ENCODE data around the gene KATNB1.

Gene KATNB1

DNA sequence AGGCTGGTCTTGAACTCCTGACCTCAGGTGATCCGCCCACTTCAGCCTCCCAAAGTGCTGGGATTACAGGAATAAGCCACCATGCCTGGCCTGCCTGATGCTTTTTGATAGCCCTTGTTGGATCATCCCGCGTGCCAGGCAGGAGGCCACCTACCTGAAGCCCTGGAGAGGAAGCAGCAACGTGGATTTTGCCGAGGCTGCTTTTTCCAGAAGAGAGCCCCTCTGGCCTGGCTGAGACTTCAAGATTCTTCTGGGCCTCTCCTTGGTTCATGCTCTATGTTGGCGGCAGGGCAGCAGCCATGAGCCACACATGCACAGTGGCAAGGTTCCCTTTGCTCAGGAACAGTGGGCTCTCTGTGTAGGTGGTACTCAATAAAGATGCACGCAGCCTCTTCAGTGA is 11.5 kb downstream of the KATNB1 start:
- no peak for DNase-seq

DNA sequence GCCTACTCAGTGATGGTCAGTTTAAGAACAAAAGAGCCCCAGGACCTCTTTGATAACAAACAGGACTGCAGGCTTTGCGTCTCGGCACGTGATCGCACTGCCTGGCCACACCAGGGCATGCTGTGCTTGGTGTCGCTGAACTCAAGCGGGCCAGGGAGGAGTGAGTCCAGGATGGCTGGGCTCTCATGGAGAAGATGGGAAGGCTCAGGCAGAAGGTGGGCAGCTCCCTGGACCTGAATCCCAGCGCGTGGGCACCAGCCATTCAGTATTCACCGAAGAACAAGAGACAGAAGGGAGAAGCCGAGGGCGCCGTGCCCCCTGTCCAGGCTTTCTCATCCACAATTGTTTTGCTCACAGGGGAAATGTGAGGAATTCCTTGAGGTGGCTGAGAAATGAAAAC is 11.9 kb downstream of the KATNB1 start:
- no peak for DNase-seq

DNA sequence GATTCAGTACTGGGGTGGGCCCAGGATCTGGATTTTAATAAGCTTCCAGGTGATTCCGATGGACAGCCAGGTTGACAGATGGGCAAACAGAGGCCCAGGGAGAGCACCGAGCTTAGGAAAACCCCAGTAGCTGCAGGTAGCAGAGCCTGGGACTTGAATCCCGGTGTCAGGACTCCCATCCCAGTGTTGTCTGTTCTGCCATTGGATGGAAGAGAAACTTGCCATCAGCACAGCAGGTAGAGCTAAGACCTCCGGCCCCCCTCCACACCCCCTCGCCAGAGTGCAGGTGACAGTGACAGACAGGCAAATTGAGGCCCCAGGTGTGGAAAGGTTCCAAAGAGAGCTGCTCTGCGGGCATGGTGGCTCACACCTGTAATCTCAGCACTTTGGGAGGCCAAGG is 12.4 kb downstream of the KATNB1 start:
- DNase-seq: no peak

DNA sequence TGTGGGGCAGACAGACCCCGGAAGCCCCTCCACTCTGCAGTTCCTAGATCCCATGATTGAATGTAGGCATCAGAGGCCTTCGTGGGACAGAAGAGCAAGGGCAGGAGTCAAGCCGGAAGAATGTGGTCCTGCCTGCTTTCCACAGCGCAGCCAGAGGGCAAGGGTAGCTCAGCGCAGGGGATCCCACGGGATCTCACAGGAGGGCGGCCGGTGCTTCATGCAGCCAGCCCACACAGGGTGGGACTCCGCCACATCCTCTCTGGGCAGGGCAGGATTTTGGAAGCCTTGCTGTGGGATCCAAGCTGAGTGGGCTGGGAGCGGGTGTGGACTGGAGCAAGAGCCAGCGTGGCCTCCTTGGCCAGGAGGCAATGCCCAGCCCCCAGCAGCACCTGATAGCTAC is 13.0 kb downstream of the KATNB1 start:
- DNase-seq: no peak

DNA sequence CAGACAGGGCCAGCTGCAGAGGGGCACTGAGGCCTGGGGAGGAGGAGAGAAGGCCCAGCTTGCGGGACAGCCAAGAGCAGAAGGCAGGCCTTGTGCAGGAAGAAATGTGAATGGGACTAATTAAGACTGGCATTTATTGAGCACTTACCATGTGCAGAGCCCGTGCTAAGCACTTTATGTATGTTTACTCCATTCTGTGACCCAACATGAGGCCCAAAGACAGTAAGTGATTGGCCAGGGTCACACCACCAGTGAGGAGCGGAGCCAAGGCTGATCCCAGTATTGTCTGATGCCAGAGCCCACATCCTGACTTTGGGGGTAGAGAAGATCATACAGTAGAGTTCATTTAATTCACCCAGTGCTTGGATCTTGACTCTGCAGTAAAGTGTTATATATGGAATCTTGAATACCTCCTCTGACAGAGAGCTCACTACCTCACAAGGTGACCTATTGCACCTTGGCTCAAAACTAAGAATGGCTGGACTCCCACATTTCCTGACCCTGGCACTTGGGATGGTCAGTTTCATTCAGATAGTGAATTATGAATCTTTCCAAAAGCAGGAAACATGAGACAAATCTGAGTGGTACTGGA is 13.6 kb downstream of the KATNB1 start:
- no peak for DNase-seq

DNA sequence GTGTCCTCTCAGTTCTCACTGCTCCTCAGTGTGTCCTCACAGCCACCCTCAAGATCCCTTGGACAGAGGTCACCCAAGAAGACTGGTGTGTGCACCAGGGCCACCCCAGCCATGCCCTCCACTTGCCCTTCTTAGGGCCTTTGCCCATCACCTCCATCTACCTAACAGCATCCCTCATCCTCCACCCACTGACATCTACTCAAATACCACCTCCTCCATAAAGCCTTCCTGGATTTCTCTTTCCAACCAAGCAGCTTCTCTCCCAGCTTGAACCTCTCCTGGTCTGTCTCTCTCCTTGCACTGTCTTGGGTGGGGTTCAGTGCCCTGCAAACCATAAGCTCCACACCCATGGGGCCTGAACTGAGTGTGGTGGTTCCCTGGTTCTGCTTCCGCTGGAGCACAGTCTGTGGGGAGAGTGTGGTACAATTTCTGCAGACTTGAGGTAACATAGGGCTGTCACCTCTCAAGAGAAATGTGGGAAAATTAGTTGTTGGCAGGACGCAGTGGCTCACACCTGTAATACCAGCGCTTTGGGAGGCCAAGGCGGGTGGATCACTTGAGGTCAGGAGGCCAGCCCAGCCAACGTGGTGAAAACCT is 14.4 kb downstream of the KATNB1 start:
- DNase-seq: no peak

DNA sequence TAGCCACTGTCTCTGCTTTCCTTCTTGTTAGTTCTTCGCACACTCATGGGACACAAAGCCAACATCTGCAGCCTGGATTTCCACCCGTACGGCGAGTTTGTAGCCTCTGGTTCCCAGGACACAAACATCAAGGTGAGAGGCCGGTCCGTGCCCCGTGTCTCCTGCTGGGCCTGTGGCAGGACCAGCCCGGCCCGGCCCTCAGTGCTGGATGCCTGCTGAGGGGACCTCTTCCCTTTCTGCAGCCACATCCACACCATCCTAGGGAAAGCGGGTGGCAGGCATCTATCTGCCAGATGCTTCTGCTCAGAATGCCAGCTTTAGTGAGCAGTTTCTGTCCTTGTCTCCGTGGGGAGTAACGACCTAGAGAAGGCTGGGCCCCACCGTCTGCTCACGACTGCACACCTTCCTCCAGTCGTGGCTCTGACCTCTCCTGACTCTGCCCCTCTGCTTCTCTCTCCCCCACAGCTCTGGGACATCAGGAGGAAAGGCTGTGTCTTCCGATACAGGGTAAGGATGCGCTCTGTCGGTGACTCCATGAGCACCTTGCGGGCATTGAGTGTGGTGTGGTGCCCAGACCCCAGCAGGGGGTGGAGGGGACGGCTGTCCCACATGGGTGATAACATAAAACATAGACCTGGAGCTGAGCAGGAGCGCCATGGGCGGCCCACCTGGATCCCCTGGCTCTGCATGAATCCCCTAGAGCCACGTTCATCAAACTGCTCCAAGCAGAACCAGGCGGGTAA is 15.4 kb downstream of the KATNB1 start:
- DNase-seq: no peak

DNA sequence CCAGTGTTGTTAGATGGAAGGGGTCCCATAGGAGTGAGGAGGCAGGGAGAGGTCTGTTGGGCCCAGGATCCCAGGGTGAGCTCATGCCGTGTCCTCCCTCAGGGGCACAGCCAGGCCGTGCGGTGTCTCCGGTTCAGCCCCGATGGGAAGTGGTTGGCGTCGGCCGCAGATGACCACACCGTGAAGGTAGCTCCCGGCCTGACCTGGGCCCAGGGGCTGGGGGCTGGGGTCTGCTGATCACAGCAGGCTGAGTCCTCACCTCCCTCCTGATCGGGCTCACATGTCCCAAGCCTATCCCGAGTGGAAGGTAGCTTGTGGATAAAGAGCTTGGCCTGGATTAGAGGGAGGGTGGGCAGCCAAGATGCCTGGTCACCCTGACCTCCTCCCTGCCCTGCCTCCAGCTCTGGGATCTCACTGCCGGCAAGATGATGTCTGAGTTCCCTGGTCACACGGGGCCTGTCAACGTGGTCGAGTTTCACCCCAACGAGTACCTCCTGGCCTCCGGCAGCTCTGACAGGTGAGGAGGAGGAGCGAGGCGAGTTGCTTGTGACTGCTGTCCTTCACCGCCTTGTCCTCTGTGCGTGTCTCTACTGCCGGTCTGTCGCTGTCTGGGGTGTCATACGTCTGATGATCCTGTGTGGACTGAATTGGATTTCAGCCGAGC is 16.1 kb downstream of the KATNB1 start:
- no peak for DNase-seq

DNA sequence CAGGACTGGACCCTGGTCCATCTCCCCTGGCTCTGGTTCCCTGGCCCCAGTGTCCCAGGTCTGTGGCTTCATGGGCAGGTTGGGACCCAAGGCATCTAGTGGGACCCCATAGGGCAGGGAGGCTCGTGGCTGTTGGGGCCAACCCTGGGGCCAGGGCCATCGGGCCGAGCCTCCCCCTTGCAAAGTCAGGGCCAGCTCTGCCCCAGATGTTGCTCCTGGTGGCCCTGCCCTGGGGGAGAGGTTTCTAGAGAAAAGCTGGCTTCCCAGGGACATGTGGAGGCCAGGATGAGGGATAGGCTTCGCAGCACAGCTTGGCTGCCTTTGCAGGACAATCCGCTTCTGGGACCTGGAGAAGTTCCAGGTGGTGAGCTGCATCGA is 16.6 kb downstream of the KATNB1 start:
- no peak for DNase-seq

DNA sequence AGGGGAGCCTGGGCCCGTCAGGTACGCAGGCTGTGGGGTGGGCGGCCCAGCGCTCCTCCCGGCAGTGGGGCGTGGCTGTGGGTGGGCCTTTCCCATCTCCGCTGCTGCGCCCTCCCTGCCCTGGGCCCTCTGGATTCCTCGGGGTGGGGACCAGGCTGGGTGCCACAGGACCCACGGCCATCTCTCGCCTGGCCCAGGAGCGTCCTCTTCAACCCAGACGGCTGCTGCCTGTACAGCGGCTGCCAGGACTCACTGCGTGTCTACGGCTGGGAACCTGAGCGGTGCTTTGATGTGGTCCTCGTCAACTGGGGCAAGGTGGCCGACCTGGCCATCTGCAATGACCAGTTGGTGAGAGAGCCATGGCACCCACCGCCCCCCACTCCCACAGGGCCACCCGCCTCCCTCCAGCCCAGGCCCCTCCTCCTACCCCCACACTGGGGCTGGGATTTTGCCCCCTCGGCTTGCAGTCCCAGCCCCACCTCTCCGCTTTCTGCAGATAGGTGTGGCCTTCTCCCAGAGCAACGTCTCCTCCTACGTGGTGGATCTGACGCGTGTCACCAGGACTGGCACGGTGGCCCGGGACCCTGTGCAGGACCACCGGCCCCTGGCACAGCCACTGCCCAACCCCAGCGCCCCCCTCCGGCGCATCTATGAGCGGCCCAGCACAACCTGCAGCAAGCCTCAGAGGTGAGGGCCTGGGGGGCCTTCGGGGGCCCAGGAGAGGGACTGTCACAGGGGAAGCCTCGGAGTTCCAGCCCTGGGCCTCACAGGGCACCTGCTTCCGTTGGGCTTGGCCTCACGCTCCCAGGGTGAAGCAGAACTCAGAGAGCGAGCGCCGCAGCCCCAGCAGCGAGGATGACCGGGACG is 17.2 kb downstream of the KATNB1 start:
- DNase-seq: no peak

DNA sequence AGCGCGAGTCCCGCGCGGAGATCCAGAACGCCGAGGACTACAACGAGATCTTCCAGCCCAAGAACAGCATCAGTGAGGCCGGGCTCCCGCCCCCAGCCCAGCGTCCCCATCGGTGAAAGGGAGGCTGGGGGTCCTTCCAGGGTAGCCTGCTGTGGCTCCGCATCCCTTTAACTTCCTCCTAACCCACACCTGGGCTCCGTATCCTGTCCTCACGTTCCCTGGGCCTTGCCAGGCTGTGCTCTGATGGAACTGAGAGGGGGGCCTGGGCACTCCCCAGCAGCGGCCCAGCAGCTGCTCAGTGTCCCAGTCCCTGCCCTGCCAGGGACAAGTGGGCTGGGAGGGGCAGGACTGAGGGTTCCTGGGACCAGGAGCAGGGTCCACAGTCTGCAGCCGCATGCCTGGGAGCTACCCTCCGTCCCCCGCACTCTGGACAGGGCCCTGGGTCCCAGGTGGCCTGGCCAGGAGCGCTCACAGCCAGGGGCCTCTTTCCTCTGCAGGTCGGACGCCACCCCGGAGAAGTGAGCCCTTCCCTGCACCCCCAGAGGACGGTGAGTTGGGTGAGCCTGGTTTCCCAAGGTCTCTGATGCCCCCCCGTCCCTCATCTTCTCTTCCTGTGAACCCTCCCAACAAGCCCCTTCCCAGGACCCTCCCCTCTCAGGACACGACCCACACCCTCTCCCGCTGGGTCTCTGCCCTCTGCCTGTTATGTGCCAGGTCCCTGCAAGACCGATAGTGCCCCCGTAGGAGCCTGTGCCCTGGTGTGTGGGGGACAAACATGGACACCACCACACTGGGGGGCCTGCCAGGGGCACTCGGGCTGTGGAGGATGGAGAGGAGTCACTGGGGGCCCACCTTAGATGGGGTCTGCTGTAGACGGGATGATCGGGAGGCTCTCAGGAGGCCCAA is 18.1 kb downstream of the KATNB1 start:
- no peak for DNase-seq

DNA sequence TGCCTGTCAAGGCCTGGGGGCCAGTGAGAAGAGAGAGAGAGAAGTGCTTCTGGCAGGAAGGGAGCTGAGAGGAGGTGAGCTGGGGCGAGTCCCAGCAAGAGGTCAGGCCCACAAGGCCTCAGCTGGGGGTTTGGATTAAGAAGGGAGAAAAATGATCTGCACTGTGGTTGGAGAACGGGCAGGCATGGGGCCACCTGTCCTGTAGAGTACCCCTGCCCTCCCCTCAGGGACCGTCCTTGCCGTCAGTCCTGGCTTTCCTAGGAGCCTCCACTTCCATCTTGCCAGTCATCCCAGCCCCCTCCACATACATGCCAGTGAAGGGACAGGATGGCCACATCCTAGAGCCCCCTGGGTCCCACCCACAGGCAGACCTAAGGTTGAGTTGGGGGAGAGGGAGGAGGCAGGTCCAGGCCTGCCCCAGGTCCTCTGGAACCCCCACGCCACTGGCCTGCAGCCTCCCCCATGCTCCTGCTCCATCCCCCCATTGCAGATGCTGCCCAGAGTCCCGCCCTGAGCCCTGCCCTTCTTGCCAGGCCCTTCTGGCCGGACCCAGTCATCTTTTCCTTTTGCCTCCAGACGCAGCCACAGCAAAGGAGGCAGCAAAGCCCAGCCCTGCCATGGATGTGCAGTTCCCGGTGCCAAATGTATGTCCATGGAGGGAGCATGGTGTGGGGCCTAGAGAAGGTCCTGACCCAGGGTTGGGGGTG is 18.9 kb downstream of the KATNB1 start:
- no peak for DNase-seq

DNA sequence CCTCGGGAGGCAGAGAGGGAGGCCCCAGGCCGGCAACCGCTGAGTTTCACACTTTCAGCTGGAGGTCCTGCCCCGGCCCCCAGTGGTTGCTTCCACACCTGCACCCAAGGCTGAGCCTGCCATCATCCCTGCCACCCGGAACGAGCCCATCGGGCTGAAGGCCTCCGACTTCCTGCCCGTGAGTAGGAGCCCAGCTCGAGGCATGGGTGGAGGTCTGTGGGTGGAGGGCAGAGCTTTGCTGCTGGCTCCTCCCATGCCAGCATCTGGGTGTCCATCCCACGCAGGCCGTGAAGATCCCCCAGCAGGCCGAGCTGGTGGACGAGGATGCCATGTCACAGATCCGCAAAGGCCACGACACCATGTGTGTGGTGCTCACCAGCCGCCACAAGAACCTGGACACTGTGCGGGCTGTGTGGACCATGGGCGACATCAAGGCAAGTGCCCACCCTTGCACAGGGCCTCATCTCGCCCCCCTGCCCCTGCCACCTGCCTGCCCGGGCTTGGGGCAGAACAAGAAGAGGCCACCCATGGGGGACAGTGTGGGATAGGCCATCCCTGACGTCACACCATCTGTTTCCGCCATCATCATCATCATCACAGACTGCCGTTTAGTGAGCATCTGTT is 19.6 kb downstream of the KATNB1 start:
- DNase-seq: no peak

DNA sequence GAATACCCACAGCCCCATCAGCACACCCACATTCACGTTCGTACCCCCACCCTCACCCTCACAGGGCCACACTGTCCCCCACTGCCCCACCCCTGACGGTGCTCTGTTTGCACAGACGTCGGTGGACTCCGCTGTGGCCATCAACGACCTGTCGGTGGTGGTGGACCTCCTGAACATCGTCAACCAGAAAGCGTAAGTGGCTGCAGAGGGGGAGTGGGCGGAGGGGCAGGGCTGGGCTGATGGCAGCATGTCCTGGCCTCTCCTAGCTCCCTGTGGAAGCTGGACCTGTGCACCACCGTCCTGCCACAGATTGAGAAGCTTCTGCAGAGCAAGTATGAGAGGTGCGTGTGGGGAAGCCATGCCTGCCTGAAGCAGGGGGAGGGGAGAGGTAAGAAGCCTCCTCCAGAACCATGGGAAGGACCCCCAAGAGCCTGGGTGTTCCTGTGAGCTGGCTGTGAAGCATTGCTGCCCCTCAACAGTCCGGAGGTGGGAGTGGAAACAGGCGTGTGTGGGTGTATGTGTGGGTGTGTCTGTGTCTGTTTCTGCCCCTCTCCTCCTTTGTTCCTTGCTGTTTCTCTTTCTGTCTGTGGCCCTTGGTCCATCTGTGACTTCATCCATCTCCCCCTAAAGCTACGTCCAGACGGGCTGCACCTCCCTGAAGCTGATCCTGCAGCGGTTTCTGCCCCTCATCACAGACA is 20.3 kb downstream of the KATNB1 start:
- DNase-seq: no peak

DNA sequence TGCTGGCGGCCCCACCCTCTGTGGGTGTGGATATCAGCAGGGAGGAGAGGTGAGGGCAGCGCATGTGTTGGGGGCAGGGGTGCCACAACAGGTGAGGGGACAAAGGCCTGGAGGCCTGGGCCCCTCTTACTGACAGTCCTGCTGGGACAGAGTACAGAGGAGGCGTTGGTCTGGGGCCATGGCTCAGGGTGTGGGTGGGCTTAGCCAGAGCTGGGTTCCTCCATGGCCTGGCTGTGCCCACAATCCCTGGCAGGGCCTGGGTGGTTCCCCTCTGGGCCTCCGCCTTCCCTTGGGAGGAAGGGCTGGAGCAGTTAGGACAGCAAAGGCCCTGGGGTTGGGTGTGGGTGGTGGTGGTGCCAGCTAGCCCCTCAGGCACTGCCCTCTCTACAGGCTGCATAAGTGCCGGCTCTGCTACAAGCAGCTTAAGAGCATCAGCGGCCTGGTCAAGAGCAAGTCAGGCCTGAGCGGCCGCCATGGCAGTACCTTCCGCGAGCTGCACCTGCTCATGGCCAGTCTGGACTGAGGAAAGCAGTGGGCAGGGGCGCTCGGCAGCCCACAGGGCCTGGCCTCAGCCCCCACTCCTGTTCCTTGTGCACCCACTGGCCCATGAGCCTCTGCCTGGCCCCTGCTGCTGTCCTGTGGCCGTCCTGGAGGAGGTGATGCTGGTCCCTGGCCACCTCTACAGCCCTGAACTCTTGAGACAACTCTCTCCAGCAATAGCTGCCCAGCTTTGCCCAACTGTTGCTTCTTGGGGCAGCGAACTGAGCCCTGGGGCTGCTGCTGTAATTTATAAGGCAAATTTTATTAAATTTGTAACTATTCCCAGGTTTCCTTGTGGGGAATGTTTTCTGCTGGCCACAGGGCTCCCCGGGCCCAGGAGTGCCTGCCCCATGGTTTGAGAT is 21.1 kb downstream of the KATNB1 start:
- DNase-seq: no peak

DNA sequence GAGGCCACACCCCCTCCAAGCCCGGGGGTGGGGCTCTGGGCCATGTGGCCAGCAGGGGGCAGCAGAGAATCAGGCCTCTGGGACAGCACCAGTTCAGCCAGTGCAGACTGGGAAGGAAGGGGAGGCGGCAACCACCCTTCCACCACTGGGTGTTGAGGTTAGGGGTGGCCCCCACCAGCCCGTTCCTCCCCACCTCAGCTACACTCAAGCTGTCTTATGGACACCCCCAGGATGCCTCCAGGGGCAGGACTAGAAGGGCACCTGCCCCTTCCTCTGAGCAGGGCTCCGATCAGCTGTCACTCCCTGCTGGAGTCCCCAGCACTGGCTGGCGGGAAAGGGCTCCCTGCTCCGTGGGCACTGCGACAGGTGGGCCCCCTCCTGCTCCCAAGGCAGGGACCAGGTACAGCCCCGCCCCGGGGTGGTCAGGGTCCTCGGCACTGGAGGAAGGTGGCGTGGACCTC is 21.8 kb downstream of the KATNB1 start:
- peak; percentile 91 for DNase-seq

DNA sequence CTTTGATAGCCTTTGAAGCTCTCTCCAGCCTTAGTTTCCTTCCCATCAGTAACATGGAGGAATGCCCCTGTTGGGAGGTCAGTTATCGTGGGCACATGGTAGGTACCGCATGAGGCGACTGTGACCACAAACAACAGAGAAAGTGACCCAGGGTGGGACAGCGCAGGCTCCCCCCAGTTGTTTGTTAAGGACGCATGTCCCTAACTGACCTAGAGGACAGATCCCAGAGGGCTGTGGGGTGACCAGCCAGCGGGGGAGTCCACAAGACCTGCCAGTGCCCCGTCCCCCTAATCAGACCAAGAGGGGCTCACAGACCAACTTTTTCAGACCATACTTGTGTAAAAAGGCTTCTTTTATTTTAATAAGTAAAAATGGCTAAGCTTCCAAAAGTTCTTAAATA is 22.3 kb downstream of the KATNB1 start:
- no peak for DNase-seq

DNA sequence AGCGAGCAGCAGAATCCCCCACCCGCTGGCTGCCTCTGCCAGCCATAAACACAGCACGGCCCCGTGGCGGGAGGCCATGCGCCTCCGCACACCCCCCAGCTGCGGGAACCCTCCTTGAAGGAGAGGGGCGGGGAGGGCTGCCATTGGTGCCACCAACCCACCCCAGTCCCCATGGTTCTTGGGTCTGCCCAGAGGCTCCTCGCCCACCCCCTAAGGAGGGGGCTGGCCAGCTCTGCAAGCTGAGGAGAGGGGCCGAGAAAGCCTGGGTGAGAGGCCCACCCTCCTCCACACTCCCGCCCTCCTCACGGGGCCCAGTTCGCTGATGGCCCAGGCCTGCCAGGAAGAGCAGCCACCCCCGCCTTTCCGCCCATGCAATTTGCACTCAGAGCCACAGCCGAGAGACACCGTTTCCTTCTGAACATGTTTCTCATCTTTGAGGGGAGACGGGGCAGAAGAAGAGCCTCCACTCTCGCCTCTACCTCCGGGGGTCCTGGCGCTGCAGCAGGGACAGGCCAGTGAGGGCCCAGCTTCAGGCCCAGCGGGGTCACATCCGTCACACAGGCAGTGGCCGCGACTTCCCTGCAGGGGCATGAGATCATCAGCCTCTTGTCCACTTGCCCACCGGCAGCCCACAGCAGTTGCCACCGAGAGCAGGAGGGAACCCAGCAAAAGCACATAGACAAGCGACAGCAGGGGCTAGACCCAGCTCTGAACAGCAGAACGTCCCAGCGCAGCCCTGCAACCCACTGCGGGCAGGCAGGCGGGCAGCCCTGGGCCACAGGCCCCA is 23.0 kb downstream of the KATNB1 start:
- no peak for DNase-seq

Measured in hematopoietic multipotent progenitor cell treated with erythropoietin and hydrocortisone succinate and interleukin-3 and kit ligand, for 6 days (in vitro differentiated cells).